Effector memory CD4-positive, alpha-beta T cell (primary cell): ENCODE results near the gene FCGR3A.
"Not testable (repeated sequence)": the region's sequence is repeated elsewhere in the genome, so short reads cannot be mapped to it uniquely, and the experiment has no call there.

Experiments used
- DNase-seq, 3 donors: peaks; one replicate each; pipeline ENCODE4 v3.0.0-alpha.2; 2020
- H3K27ac ChIP-seq: 2 replicates; pipeline ENCODE4 v1.7.0; 2013; ENCODE audit warnings: mild to moderate bottlenecking, low read length, moderate library complexity; ENCODE audit not compliant: insufficient read depth, poor library complexity, severe bottlenecking
- H3K27me3 ChIP-seq: replicated peaks from 2 replicates; pipeline ENCODE4 v1.7.0; 2013; ENCODE audit warnings: mild to moderate bottlenecking, low read length; ENCODE audit not compliant: insufficient read depth, control insufficient read depth, poor library complexity, severe bottlenecking
- H3K36me3 ChIP-seq: 2 replicates; pipeline ENCODE4 v1.7.0; 2013; ENCODE audit warnings: mild to moderate bottlenecking, low read length, moderate library complexity; ENCODE audit not compliant: control insufficient read depth, insufficient read depth
- H3K4me1 ChIP-seq: 2 replicates; pipeline ENCODE4 v1.7.0; 2013; ENCODE audit warnings: low read length, mild to moderate bottlenecking; ENCODE audit not compliant: control insufficient read depth, insufficient read depth, poor library complexity, severe bottlenecking
- H3K4me3 ChIP-seq: 2 replicates; pipeline ENCODE4 v1.7.0; 2013; ENCODE audit warnings: low read length, low read depth, mild to moderate bottlenecking; ENCODE audit not compliant: insufficient read depth, poor library complexity, severe bottlenecking
- H3K9me3 ChIP-seq: 2 replicates; pipeline ENCODE4 v1.7.0; 2013; ENCODE audit warnings: mild to moderate bottlenecking, low read length, moderate library complexity; ENCODE audit not compliant: control insufficient read depth

FCGR3A gene

GRCh38 chr1:161582882-161583281 lies 33.3 kb upstream of the FCGR3A start:
- not testable (repeated sequence) for H3K4me1 ChIP-seq, DNase-seq, H3K27me3 ChIP-seq, H3K36me3 ChIP-seq, H3K27ac ChIP-seq, H3K4me3 ChIP-seq, H3K9me3 ChIP-seq

- not testable (repeated sequence) for H3K4me1 ChIP-seq
Measured at GRCh38 chr1:161580879-161581537, 31.4 kb upstream of the FCGR3A start.

GRCh38 chr1:161579856-161580507 lies 30.4 kb upstream of the FCGR3A start:
- not testable (repeated sequence) for H3K36me3 ChIP-seq, H3K4me3 ChIP-seq, DNase-seq, H3K9me3 ChIP-seq, H3K27me3 ChIP-seq, H3K27ac ChIP-seq, H3K4me1 ChIP-seq

More at GRCh38 chr1:161580879-161581537, 31.4 kb upstream of the FCGR3A start:
- not testable (repeated sequence) for H3K4me3 ChIP-seq, H3K27me3 ChIP-seq, H3K27ac ChIP-seq, H3K36me3 ChIP-seq, H3K9me3 ChIP-seq, DNase-seq

- H3K4me3 ChIP-seq, H3K36me3 ChIP-seq, DNase-seq, H3K9me3 ChIP-seq, H3K27ac ChIP-seq, H3K27me3 ChIP-seq, H3K4me1 ChIP-seq: not testable (repeated sequence)
Measured at GRCh38 chr1:161576676-161577075, 27.1 kb upstream of the FCGR3A start.

GRCh38 chr1:161571703-161572102 lies 22.1 kb upstream of the FCGR3A start:
- H3K27ac ChIP-seq, H3K4me1 ChIP-seq, DNase-seq, H3K9me3 ChIP-seq, H3K27me3 ChIP-seq, H3K4me3 ChIP-seq, H3K36me3 ChIP-seq: not testable (repeated sequence)

GRCh38 chr1:161566602-161566960 lies 17.0 kb upstream of the FCGR3A start:
- not testable (repeated sequence) for H3K4me1 ChIP-seq, H3K36me3 ChIP-seq, H3K27ac ChIP-seq, DNase-seq, H3K4me3 ChIP-seq, H3K27me3 ChIP-seq, H3K9me3 ChIP-seq

GRCh38 chr1:161563522-161563921 lies 13.9 kb upstream of the FCGR3A start:
- not testable (repeated sequence) for H3K27me3 ChIP-seq, H3K9me3 ChIP-seq, H3K4me1 ChIP-seq, DNase-seq, H3K27ac ChIP-seq, H3K36me3 ChIP-seq, H3K4me3 ChIP-seq

- H3K4me1 ChIP-seq, H3K27me3 ChIP-seq, DNase-seq, H3K9me3 ChIP-seq, H3K4me3 ChIP-seq, H3K36me3 ChIP-seq, H3K27ac ChIP-seq: not testable (repeated sequence)
Measured at GRCh38 chr1:161562441-161562840, 12.8 kb upstream of the FCGR3A start.

GRCh38 chr1:161560960-161561715 lies 11.5 kb upstream of the FCGR3A start:
- not testable (repeated sequence) for H3K27ac ChIP-seq, H3K27me3 ChIP-seq, DNase-seq, H3K4me3 ChIP-seq, H3K36me3 ChIP-seq, H3K9me3 ChIP-seq, H3K4me1 ChIP-seq
